ENCODE results near the gene ACR. TPM values are rescaled to one million over a fixed set of nuclear protein-coding genes. Genes with fewer than 3 reads are reported as not detected.
"Not testable (repeated sequence)": the region's sequence is repeated elsewhere in the genome, so short reads cannot be mapped to it uniquely, and the experiment has no call there.

Gene ACR
- total and polyA plus RNA-seq, 9 donors = 0.09 to 0.46 (median 0.19) TPM

DNA sequence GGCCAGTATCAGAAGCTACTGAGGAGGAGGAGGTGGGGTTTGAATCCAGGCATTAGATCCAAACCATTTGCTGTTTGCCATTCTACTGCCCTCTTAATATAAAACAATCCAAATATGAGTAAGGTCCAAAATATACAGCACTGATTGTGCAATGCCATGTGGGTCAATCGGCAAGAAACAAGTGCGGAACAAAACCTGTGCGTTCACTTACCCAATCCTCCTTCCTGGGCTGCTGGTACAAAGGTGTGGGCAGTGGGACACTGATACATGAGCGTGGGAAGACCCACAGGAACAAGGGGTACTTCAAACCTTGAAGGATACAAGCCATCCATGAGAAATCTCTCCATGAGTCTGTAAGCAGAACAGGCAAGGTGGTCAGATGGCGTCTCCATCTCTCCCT, 39.6 kb downstream of the ACR start:
- not testable (repeated sequence) for H3K4me1 ChIP-seq (ENCODE audit: control insufficient read depth, insufficient read depth, low read length); H3K9me3 ChIP-seq (replicated peaks; ENCODE audit: control insufficient read depth, low read depth, low read length); H3K27ac ChIP-seq (ENCODE audit: low read length); DNase-seq; H3K36me3 ChIP-seq (ENCODE audit: control insufficient read depth, insufficient read depth, low read length); H3K27me3 ChIP-seq (ENCODE audit: control insufficient read depth, insufficient read depth, low read length); H3K4me3 ChIP-seq (ENCODE audit: low read length)
- WGBS (ENCODE audit: insufficient coverage) = no CpG with 5 or more reads among the region's 5 CpGs

DNA sequence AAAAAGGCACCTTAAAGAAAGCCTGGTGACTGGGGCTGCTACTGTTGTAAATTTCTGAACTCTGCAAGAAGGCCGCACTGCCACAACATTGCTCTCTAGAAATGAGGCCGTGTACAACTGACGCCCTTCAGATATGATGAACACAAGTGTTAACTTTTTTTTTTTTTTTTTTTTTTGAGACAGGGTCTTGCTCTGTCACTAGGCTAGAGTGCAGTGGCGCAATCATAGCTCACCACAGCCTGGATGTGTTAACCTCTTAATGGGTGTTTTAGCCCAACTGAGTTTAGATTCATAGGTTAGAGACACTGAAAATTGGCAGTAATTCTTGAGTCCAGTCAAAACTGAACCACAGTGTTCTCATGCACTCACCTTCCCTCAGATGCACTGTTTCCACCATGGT, 42.2 kb downstream of the ACR start:
- not testable (repeated sequence) for H3K27me3 ChIP-seq (ENCODE audit: control insufficient read depth, insufficient read depth, low read length); DNase-seq; H3K4me3 ChIP-seq (ENCODE audit: low read length); H3K4me1 ChIP-seq (ENCODE audit: control insufficient read depth, insufficient read depth, low read length); H3K36me3 ChIP-seq (ENCODE audit: control insufficient read depth, insufficient read depth, low read length); H3K9me3 ChIP-seq (replicated peaks; ENCODE audit: control insufficient read depth, low read depth, low read length); H3K27ac ChIP-seq (ENCODE audit: low read length)
- 60% methylated on average over 1 of the region's 4 CpGs for WGBS (ENCODE audit: insufficient coverage)

DNA sequence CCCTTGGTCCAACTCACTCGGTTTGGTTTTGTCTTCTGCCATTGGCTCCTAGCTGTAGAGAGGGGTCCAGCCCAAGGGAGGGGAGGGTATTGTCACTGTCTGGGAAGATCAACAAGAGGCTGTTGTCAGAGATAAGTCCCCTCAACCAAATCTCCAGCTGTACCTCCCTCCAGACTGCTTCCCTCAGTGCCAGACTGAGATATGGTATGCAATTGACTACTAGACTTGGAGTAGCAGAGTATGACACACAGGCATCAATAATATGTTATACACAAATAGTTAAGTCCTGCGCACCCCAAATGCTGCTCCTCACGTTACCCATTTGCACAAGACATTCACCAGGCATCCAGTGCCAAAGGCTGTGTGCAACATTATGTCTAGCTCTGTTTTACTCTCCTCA, 44.2 kb downstream of the ACR start:
- not testable (repeated sequence) for H3K9me3 ChIP-seq (replicated peaks; ENCODE audit: control insufficient read depth, low read depth, low read length); H3K4me3 ChIP-seq (ENCODE audit: low read length); H3K4me1 ChIP-seq (ENCODE audit: control insufficient read depth, insufficient read depth, low read length); H3K27me3 ChIP-seq (ENCODE audit: control insufficient read depth, insufficient read depth, low read length); DNase-seq; H3K27ac ChIP-seq (ENCODE audit: low read length); H3K36me3 ChIP-seq (ENCODE audit: control insufficient read depth, insufficient read depth, low read length)
- no CpG with 5 or more reads among the region's 3 CpGs for WGBS (ENCODE audit: insufficient coverage)

DNA sequence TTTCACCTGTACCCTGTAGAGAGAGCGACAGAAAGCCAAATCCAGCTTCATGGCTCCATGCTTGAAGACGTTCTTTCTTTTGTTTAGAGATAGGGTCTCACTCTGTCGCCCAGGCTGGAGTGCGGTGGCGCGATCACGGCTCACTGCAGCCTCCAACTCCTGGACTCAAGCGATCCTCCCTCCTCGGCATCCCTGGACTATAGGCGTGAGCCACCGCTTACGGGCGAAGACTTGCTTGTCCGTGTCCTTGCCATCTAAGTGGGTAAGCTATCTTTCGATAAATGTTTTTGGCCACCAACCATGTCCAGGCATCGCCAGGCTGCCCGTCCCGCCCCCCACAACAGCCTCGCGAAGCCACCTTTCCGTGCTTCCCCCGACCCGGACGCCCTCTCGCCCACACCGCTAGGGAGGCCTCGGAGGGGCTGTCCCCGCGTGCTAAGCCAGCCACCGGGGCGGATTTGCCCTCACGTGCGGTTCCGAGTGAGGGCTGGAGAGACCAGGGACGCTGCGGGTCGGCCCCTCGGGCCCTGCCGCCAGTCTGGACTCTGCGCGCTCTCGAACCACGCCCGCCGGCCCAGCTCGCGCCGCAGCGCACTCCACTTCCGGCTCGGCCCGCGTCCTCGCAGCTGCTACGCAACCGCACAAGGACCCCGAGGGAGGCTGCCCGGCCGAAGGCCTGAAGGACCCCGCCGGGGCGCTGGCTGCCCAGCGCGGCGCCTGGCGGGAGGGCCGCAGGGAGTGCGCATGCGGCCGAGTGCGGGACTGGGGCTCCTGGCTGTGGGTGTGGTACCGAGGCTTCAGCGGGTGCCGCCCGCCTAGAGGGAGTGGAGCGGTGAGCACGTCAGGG, 45.3 kb downstream of the ACR start, which contains the start of gene RABL2B:
RABL2B (minus strand) TSS at position 604 of the 847 bp plus-strand sequence. CDS start 1,342 bp downstream, outside the sequence.
- H3K36me3 ChIP-seq (ENCODE audit: control insufficient read depth, insufficient read depth, low read length); H3K4me1 ChIP-seq (ENCODE audit: control insufficient read depth, insufficient read depth, low read length); H3K9me3 ChIP-seq (replicated peaks; ENCODE audit: control insufficient read depth, low read depth, low read length); H3K27me3 ChIP-seq (ENCODE audit: control insufficient read depth, insufficient read depth, low read length); H3K27ac ChIP-seq (ENCODE audit: low read length): not testable (repeated sequence)
- DNase-seq = peak; percentile 92
- WGBS (ENCODE audit: insufficient coverage) = 1% methylated on average over 14 of the region's 77 CpGs
- peak within 1 kb of the TSS; percentile 43 for H3K4me3 ChIP-seq (ENCODE audit: low read length)

DNA sequence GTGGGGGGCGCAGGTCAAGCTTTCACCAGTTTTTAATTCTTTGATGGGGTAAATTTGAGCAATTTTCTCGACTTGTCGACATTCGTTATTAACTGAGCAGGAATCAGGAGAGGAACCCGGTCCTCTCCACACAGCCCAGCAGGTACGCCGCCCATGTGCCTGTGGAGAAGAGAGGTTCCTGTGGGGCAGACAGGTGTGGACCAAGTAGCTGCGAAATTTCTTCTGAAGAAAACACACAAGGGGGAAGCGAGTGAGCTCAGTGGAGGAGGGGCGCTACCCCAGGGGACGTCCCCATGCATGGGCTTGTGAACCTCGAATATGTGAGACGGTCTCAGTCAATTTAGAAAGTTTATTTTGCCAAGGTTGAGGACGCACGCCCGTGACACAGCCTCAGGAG, 45.9 kb downstream of the ACR start:
- no CpG with 5 or more reads among the region's 16 CpGs for WGBS (ENCODE audit: insufficient coverage)
- H3K36me3 ChIP-seq (ENCODE audit: control insufficient read depth, insufficient read depth, low read length); H3K4me1 ChIP-seq (ENCODE audit: control insufficient read depth, insufficient read depth, low read length); DNase-seq; H3K27ac ChIP-seq (ENCODE audit: low read length); H3K27me3 ChIP-seq (ENCODE audit: control insufficient read depth, insufficient read depth, low read length); H3K9me3 ChIP-seq (replicated peaks; ENCODE audit: control insufficient read depth, low read depth, low read length): not testable (repeated sequence)
- H3K4me3 ChIP-seq (ENCODE audit: low read length) = peak overlapping the region; percentile 43

DNA sequence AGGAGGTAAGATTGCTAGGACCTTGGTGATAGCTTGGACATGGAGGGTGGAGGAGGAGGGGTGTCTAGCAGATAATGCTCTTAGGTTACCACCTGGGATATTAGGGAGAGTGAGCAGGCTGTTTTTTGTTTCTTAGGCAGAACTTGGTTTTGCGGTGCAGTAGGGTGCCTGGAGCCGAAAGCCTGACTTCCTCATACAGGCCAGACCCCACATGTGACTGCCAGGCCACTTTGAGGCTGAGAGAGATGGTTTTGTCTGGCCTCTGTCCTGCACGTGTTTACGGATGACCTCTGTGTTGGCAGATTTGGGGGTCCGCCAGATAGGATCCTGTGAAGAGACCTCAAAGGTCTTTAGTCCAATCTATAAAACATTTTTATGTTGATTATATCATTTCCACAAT, 47.3 kb downstream of the ACR start:
- not testable (repeated sequence) for H3K4me3 ChIP-seq (ENCODE audit: low read length); H3K36me3 ChIP-seq (ENCODE audit: control insufficient read depth, insufficient read depth, low read length); H3K9me3 ChIP-seq (replicated peaks; ENCODE audit: control insufficient read depth, low read depth, low read length); H3K27me3 ChIP-seq (ENCODE audit: control insufficient read depth, insufficient read depth, low read length); H3K4me1 ChIP-seq (ENCODE audit: control insufficient read depth, insufficient read depth, low read length); H3K27ac ChIP-seq (ENCODE audit: low read length)
- WGBS (ENCODE audit: insufficient coverage) = no CpG with 5 or more reads among the region's 5 CpGs
- peak; percentile 10 for DNase-seq

DNA sequence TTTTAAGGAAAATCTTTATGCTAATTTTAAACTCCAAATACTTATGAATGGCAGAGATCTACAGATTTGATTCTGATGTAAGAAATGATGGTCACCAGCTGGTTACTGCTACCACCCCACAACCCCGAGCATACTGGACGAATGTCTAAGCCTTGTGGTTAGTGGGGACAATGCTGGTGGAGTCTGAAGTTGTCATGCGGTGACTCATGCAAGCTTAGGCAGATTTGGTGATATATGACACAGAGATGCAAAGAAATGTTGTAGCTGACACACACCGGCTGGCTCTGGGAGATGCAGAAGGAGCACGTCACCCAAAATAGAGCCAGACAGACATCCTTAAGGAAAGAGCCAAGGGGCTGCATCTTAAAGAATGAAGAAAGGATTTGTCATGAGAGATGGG, 48.9 kb downstream of the ACR start:
- not testable (repeated sequence) for H3K4me1 ChIP-seq (ENCODE audit: control insufficient read depth, insufficient read depth, low read length); H3K27me3 ChIP-seq (ENCODE audit: control insufficient read depth, insufficient read depth, low read length); DNase-seq; H3K36me3 ChIP-seq (ENCODE audit: control insufficient read depth, insufficient read depth, low read length); H3K9me3 ChIP-seq (replicated peaks; ENCODE audit: control insufficient read depth, low read depth, low read length); H3K4me3 ChIP-seq (ENCODE audit: low read length); H3K27ac ChIP-seq (ENCODE audit: low read length)
- no CpG with 5 or more reads among the region's 5 CpGs for WGBS (ENCODE audit: insufficient coverage)

Other genes starting within 250 kb of the ACR start
- 27.0 TPM for gene LMF2, start 230.5 kb upstream of the ACR start, total RNA-seq
- 10 to 100 TPM; 35.5 to 54.1 (median 44.9) TPM for gene LMF2, start 230.5 kb upstream of the ACR start, polyA plus RNA-seq (ENCODE audit: insufficient read depth in 1 of 8, insufficient read length in 8 of 8, low replicate concordance in 1 of 8)
- gene NCAPH2, start 230.0 kb upstream of the ACR start, total RNA-seq = 34.8 TPM
- gene NCAPH2, start 230.0 kb upstream of the ACR start, polyA plus RNA-seq (ENCODE audit: insufficient read depth in 1 of 8, insufficient read length in 8 of 8, low replicate concordance in 1 of 8) = 10 to 100 TPM; 30.7 to 40.3 (median 37.6) TPM
- 0.40 TPM for gene SCO2, start 212.6 kb upstream of the ACR start, total RNA-seq
- 1 to 10 TPM in 6 of 8 donors, under 1 TPM in 2; 0.71 to 7.0 (median 3.3) TPM for gene SCO2, start 212.6 kb upstream of the ACR start, polyA plus RNA-seq (ENCODE audit: insufficient read depth in 1 of 8, insufficient read length in 8 of 8, low replicate concordance in 1 of 8)
- gene TYMP, start 208.2 kb upstream of the ACR start, total RNA-seq = 3.2 TPM
- 1 to 10 TPM; 3.4 to 5.8 (median 4.1) TPM for gene TYMP, start 208.2 kb upstream of the ACR start, polyA plus RNA-seq (ENCODE audit: insufficient read depth in 1 of 8, insufficient read length in 8 of 8, low replicate concordance in 1 of 8)
- not detected for gene KLHDC7B, start 192.3 kb upstream of the ACR start, total RNA-seq
- gene KLHDC7B, start 192.3 kb upstream of the ACR start, polyA plus RNA-seq (ENCODE audit: insufficient read depth in 1 of 8, insufficient read length in 8 of 8, low replicate concordance in 1 of 8) = under 1 TPM in 4 of 8 donors, not detected in 4; 0.03 to 0.35 (median 0.07) TPM
- not detected for gene SYCE3, start 175.3 kb upstream of the ACR start, total RNA-seq
- not detected for gene SYCE3, start 175.3 kb upstream of the ACR start, polyA plus RNA-seq (ENCODE audit: insufficient read depth in 1 of 8, insufficient read length in 8 of 8, low replicate concordance in 1 of 8)
- gene CPT1B, start 159.8 kb upstream of the ACR start, total RNA-seq = 46.2 TPM
- gene CPT1B, start 159.8 kb upstream of the ACR start, polyA plus RNA-seq (ENCODE audit: insufficient read depth in 1 of 8, insufficient read length in 8 of 8, low replicate concordance in 1 of 8) = 10 to 100 TPM; 24.5 to 66.6 (median 42.7) TPM
- gene CHKB, start 155.4 kb upstream of the ACR start, total RNA-seq = 47.5 TPM
- gene CHKB, start 155.4 kb upstream of the ACR start, polyA plus RNA-seq (ENCODE audit: insufficient read depth in 1 of 8, insufficient read length in 8 of 8, low replicate concordance in 1 of 8) = 10 to 100 TPM; 38.6 to 61.7 (median 47.2) TPM
- 0.22 TPM for gene MAPK8IP2, start 137.4 kb upstream of the ACR start, total RNA-seq
- under 1 TPM; 0.34 to 0.68 (median 0.55) TPM for gene MAPK8IP2, start 137.4 kb upstream of the ACR start, polyA plus RNA-seq (ENCODE audit: insufficient read depth in 1 of 8, insufficient read length in 8 of 8, low replicate concordance in 1 of 8)
- 8.4 TPM for gene ARSA, start 110.1 kb upstream of the ACR start, total RNA-seq
- gene ARSA, start 110.1 kb upstream of the ACR start, polyA plus RNA-seq (ENCODE audit: insufficient read depth in 1 of 8, insufficient read length in 8 of 8, low replicate concordance in 1 of 8) = 10 to 100 TPM; 11.4 to 21.9 (median 15.2) TPM
- 4.3 TPM for gene SHANK3, start 65.4 kb upstream of the ACR start, total RNA-seq
- gene SHANK3, start 65.4 kb upstream of the ACR start, polyA plus RNA-seq (ENCODE audit: insufficient read depth in 1 of 8, insufficient read length in 8 of 8, low replicate concordance in 1 of 8) = 10 to 100 TPM; 11.9 to 25.1 (median 16.6) TPM
- gene RABL2B, start 45.4 kb downstream of the ACR start, total RNA-seq = 9.9 TPM
- 10 to 100 TPM; 14.6 to 29.8 (median 21.2) TPM for gene RABL2B, start 45.4 kb downstream of the ACR start, polyA plus RNA-seq (ENCODE audit: insufficient read depth in 1 of 8, insufficient read length in 8 of 8, low replicate concordance in 1 of 8)

All from muscle of leg (tissue), 11 donors.